ENCODE measurements around the gene PGBD1.

GRCh38 chr6:28235912-28236452 lies 45.4 kb upstream of the PGBD1 start:
- TF ChIP-seq, protein P1, sequence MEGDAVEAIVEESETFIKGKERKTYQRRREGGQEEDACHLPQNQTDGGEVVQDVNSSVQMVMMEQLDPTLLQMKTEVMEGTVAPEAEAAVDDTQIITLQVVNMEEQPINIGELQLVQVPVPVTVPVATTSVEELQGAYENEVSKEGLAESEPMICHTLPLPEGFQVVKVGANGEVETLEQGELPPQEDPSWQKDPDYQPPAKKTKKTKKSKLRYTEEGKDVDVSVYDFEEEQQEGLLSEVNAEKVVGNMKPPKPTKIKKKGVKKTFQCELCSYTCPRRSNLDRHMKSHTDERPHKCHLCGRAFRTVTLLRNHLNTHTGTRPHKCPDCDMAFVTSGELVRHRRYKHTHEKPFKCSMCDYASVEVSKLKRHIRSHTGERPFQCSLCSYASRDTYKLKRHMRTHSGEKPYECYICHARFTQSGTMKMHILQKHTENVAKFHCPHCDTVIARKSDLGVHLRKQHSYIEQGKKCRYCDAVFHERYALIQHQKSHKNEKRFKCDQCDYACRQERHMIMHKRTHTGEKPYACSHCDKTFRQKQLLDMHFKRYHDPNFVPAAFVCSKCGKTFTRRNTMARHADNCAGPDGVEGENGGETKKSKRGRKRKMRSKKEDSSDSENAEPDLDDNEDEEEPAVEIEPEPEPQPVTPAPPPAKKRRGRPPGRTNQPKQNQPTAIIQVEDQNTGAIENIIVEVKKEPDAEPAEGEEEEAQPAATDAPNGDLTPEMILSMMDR (IDR thresholded peaks at IDR 0.05; ENCODE audit: poor library complexity) = no peak
- no peak for TF ChIP-seq EZH2 (IDR thresholded peaks at IDR 0.05; ENCODE audit: borderline replicate concordance)
- no peak for TF ChIP-seq EZH2phosphoT487 (IDR thresholded peaks at IDR 0.05; ENCODE audit: low read depth, severe bottlenecking, unreplicated experiment)

All from hepatocyte (in vitro differentiated cells).